Measurements from ENCODE around the gene NTM.

GRCh38 chr11:131807876-131808275 lies 437.5 kb downstream of the NTM start:
- TF ChIP-seq, protein P1, sequence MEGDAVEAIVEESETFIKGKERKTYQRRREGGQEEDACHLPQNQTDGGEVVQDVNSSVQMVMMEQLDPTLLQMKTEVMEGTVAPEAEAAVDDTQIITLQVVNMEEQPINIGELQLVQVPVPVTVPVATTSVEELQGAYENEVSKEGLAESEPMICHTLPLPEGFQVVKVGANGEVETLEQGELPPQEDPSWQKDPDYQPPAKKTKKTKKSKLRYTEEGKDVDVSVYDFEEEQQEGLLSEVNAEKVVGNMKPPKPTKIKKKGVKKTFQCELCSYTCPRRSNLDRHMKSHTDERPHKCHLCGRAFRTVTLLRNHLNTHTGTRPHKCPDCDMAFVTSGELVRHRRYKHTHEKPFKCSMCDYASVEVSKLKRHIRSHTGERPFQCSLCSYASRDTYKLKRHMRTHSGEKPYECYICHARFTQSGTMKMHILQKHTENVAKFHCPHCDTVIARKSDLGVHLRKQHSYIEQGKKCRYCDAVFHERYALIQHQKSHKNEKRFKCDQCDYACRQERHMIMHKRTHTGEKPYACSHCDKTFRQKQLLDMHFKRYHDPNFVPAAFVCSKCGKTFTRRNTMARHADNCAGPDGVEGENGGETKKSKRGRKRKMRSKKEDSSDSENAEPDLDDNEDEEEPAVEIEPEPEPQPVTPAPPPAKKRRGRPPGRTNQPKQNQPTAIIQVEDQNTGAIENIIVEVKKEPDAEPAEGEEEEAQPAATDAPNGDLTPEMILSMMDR (IDR thresholded peaks at IDR 0.05; ENCODE audit: low read length), result no peak
- no peak for TF ChIP-seq EZH2 (IDR thresholded peaks at IDR 0.05; ENCODE audit: borderline replicate concordance, low read length)

Measured in OCI-LY1 (cell line).